NCI-H69 (cell line): ENCODE measurements around the gene DHX8.
"Not testable (repeated sequence)": the region's sequence is repeated elsewhere in the genome, so short reads cannot be mapped to it uniquely, and the experiment has no call there.

ENCODE experiments used
- DNase-seq: peaks from one replicate; lab custom pipeline; 2025; lab: John Stamatoyannopoulos, UW

Gene DHX8

DNA sequence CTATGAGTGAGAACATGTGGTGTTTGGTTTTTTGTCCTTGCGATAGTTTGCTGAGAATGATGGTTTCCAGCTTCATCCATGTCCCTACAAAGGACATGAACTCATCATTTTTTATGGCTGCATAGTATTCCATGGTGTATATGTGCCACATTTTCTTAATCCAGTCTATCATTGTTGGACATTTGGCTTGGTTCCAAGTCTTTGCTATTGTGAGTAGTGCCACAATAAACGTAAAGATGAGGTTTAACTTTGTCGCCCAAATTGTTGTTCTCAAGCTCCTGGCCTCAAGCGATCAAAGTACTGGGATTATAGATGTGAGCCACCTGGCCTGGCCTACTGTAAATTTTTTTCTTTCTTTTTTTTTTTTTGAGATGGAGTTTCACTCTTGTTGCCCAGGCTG lies 21.2 kb upstream of the DHX8 start:
- DNase-seq = not testable (repeated sequence)

DNA sequence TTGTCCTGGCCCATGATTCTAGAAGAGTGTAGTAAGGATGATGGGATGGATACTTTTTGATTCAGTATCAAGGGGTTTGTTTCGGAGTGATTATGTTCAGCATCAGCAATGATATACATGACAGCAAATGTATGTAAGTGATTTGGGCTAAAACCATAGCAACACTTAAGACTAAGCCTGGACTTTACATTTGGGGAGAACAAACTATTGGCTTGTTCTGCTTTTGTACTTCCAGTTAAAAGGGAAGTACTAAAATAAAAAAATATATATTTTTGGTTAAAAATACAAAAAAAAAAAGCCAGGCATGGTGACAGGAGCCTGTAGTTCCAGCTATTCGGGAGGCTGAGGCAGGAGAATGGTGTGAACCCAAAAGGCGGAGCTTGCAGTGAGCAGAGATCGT lies 20.5 kb upstream of the DHX8 start:
- DNase-seq = no peak

DNA sequence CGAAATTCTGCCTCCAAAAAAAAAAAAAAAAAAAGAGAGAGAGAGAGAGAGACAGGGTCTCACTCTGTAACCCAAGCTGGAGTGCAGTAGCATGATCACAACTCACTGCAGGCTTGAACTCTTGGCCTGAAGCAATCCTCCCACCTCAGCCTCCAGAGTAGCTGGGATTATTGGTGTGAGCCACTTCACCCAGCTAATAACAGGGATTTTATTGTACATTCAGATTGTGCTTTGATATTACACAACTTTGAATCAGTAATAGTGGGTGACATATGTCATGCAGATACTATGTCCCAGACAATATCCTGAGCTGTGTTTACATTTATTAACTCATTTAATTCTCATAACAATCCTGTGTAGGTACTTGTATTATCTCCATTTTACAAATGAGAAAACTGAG lies 19.7 kb upstream of the DHX8 start:
- no peak for DNase-seq

DNA sequence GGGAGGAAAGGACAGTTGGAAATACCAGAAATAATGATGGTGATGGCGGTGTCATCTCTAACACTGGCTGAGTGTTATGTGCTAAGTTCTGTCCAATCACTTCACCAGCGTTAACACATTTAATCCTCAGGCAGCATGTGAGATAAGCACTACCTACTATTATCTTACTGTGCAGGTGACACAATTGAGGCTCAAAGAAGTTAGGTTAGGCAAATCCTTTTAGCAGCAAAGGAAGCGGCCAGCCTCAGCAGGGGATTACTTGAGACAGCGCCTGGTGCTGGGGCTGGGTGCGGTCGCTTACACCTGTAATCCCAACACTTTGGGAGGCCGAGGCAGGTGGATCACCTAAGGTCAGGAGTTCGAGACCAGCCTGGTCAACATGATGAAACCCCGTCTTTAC lies 18.7 kb upstream of the DHX8 start:
- DNase-seq = peak; percentile 24

DNA sequence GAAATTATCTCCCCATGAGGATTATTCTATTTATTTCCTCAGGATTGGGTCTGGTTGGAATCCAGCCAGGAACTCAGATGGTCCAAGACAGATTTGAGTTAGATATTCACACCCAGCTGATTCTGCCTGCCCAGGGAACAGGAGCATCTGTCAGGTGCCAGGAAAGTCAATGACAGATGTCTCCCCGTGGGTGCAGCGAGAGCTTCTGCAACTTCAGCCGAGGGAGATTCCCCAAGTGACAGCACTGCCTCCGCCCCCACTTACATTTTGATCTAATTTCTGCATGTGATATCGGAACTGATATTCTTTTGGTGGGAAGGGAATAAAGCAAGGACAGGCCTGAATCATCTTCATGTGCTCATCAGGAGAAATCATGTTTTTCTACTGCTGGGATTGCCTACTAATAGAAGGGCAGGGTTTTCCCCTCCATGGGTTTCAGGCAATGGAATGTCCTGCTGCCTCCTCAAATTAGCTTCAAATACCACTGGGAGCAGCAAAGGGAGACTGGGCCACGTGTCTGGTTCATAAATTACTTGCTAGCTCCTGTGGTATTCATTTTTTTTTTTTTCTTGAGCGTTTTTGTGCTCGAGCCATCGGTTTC lies 15.7 kb upstream of the DHX8 start:
- DNase-seq = peak; percentile 90

DNA sequence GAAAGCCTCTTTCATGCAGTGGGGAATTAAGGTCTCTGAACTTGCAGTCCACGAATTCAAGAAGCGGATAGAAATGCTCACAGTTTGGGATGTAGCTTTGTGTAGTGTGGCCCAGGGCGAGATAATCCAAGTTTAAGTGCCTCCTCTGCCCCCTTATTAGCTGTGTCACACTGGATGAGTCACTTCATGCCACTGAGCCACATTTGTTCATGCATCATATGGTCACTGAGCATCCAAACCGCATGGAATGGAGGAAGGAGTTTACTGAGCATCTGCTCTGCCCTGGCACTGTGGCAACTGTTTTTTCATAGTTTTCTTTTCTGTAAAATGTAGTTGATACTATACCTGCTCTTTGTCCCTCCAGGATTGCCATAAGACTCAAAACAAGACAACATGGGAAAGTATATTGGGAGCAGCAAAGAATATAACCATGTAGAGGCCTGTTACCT lies 15.1 kb upstream of the DHX8 start:
- DNase-seq = peak; percentile 31

DNA sequence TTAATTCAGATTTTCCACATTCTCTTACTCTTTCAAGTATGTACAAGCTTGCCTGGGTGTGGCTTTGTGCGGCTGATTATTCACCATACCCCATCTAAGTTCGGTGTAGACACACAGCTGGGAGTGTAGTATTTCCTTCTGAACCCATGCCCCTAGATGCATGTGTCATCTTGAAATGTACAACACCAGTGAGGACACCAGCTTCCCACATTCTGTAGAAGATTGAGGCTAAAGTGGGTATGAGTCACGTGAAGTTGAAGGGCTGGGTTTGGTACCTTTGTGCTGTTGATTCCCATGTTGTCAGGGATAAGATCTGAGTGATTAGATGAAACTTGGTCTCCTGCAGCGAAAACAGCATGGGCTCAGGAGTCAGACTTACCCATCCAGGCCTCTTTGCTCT lies 14.6 kb upstream of the DHX8 start:
- peak; percentile 25 for DNase-seq

DNA sequence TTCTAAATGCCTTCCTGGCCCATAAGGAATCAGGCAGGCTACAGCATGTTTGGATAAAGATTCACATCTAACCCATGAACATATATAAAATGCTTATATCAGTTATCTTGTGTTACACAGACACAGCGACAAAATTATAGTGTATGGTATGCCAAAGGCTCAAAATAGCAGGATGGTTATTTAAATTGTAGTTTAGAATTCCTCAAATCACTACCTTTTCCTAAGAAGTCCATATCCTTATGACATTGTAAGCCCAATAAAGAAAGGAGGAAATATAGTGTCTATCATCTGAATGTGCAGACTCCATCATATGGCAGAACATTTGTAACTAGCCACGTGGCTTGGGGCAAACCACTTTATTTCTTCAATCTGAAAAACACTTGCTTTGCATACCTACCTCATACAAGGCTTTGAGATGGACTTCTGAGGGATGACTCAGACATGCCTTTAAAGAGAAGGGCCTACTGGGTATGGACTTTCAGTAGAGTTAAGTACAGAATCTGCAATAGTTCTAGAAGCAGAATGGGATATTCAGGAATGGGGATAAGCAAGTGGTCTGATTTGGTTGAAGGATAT lies 12.1 kb upstream of the DHX8 start:
- DNase-seq = peak; percentile 16

DNA sequence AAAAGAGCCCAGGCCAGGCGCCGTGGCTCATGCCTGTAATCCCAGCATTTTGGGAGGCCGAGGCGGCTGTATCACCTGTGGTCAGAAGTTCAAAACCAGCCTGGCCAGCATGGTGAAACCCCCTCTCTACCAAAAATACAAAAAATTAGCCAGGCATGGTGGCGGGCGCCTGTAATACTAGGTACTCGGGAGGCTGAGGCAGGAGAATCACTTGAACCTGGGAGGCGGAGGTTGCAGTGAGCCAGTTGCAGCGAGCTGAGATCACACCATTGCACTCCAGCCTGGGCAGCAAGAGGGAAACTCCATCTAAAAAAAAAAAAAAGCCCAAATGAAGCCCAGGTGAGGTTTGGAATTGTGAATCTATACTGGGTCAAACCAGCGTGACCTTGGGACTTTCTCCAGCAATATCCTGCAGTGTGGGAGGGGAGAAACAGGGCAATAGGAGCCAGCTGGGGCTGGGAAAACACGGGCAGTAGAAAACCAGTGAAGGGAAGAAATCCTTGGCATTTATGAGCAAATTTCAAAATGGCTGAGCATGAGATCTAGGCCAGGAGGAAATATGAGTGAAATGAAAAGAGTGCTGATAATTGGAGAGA lies 8.2 kb upstream of the DHX8 start:
- DNase-seq = peak; percentile 45

DNA sequence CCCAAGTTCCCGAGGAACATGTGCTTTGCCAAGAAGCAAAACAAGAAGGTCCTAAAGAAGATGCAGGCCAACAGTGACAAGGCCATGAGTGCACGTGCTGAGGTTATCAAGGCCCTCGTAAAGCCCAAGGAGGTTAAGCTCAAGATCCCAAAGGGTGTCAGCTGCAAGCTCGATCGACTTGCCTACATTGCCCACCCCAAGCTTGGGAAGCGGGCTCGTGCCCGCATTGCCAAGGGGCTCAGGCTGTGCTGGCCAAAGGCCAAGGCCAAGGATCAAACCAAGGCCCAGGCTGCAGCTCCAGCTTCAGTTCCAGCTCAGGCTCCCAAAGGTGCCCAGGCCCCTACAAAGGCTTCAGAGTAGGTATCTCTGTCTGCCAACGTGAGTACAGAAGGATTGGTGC lies 7.5 kb upstream of the DHX8 start:
- DNase-seq = not testable (repeated sequence)

DNA sequence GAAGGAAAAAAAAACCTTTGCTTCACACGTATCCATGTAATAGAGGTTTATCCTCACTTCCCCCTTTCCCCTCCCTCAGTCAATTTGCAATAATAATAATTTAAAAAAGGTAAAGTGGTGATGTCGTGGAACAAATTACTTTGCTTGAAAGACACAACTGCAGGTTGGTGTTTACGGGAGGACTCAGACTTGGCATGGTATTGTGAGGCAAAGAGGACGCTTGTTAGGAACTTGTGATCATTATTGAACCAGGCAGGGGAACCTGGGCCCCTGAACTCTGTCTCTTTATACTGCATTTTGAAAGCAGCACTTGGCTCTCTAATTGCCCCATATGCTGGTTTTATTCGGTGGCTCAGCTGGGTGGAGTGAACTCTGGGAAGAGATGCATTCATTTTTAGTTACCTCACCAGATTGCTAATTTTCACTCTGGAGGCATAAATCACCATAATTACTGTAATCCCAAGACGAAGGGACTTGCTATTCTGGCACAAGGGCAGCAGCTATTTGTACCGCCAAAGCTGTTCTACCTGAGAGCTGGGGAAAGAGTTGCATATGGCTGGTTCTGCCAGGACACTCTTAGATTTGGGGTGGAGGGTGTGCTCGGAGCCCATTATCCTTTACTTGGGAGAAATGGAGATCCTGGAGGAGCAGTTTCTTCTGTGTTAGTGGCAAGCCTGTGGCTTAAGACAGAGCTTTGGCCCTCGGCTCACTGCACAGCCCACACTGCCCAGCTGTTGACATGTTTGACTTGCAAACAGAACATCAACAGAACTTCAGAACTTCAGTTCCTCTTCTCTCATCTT lies 5.7 kb upstream of the DHX8 start:
- DNase-seq = peak; percentile 99

DNA sequence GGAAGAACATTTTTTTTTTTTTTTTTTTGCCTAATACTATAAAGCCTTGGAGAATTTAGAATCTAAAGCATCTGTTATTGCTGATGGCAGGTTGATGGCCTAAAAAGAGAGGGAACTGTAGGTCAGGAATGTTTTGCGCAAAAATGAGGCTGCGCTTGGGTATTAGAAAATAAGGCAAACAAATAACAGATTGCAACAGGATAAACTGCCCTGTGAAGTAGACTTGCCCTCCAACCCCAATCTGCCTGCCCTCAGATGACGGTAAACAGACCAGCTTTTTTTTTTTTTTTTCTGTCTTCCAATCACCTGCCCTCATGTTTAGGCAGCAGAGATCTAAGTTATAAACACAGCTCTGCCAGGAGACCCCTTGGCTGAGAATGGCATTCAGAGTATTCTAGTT lies 3.8 kb upstream of the DHX8 start:
- peak; percentile 83 for DNase-seq

DNA sequence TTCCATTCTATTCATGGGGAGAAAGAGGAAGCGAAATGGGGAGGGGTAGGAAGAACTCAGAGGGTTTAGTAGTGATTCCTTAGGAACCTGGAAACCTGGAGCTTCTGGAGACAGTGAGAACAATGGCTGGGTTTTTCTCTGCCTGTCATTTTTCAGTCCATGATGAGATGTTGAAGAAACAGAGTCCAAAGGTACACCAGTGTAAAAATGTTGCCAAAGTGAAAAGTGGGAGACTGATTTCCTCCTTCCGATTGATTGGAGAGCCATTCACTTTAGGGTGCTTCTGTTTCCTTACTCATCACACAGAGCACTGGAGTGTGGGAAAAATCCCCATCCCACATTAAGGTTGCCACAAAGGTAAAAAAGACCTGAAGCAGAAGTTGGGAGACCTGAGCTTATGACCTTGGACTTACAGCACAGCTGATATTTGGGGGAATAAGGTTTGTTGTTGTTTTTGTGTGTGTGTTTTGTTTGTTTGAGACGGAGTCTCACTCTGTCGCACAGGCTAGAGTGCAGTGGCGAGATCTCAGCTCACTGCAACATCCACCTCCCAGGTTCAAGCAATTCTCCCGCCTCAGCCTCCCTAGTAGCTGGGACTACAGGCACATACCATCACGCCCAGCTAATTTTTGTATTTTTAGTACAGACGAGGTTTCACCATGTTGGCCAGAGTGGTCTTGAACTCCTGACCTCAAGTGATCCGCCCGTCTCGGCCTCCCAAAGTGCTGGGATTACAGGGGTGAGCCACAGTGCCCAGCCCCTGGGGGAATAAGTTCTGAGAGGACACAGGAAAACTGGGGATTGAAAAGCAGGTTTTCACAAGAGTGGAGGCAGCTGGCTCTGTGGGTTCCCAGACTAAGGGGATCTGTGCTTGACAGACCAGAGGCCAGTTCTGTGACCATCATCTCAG lies 1.4 kb upstream of the DHX8 start:
- DNase-seq = peak; percentile 48

DNA sequence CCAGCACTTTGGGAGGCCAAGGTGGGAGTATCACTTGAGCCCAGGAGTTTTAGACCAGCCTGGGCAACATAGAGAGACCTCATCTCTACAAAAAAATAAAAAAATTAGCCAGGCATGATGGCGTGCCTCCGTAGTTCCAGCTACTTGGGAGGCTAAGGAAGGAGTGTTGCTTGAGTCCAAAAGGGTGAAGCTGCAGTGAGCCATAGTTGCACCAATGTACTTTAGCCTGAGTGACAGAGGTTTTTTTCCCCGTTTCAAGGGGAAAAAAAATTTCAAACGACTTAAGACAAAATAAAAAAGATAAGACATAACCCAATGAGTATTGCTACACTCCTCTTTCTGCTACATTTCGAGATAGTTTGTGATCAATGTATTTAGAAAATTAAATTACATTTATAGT lies 6.8 kb downstream of the DHX8 start:
- no peak for DNase-seq

DNA sequence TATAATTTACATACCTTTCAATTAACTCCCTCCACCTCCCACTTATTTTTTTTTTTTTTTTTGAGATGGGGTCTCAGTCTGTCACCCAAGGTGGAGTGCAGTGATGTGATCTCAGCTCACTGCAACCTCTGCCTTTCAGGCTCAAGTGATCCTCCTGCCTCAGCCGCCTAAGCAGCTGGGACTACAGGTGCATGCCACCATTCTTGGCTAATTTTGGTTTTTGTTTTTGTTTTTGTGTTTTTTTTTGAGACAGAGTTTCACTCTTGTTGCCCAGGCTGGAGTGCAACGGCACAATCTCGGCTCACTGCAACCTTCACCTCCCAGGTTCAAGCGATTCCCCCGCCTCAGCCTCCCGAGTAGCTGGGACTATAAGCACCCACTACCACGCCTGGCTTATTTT lies 25.7 kb downstream of the DHX8 start:
- not testable (repeated sequence) for DNase-seq

DNA sequence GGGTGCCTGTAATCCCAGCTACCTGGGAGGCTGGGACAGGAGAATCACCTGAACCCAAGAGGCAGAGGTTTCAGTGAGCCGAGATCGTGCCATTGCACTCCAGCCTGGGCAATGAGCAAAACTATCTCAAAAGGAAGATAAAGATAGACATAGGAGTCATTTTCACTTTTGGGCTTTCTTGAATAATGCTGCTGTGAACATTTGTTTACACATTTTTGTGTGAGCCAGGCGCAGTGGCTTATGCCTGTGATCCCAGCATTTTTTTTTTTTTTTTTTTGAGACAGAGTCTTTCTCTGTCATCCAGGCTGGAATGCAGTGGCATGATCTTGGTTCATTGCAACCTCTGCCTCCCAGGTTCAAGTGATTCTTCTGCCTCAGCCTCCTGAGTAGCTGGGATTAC lies 27.4 kb downstream of the DHX8 start:
- DNase-seq = not testable (repeated sequence)

DNA sequence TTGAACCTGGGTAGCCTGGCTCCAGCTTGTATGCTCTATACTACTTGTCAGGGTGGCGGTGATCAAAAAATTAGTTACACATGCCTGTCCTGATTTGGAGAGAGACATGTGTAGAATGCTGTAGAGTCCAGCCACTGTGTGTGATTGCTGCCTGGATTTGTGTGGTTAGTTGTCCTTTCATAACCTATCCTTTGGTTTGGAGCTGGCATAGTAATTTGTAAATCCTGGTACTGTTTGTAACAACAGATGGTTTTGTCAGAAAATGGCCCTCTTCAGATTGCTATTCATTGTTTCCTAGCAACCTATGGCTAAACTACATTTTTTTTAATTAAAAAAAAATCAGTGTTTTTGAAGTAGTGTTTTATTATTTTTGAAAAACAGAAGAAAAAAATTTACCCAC lies 31.9 kb downstream of the DHX8 start:
- DNase-seq = no peak

DNA sequence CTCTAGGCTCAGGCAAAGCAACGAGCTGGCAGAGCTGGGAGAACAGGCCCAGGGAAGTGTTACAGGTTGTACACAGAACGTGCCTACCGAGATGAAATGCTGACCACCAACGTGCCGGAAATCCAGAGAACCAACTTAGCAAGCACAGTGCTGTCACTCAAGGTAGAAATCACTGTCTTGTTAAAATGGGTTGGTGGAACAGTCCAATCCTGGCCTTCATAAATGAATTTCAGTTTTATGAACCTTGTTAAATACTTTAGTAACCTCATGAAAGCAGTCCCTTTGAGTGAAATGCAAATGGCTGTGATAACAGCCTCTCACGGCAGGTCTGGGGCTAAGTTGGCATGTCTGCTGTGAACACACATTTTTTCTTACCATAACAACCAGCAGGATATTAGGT lies 33.4 kb downstream of the DHX8 start:
- no peak for DNase-seq

DNA sequence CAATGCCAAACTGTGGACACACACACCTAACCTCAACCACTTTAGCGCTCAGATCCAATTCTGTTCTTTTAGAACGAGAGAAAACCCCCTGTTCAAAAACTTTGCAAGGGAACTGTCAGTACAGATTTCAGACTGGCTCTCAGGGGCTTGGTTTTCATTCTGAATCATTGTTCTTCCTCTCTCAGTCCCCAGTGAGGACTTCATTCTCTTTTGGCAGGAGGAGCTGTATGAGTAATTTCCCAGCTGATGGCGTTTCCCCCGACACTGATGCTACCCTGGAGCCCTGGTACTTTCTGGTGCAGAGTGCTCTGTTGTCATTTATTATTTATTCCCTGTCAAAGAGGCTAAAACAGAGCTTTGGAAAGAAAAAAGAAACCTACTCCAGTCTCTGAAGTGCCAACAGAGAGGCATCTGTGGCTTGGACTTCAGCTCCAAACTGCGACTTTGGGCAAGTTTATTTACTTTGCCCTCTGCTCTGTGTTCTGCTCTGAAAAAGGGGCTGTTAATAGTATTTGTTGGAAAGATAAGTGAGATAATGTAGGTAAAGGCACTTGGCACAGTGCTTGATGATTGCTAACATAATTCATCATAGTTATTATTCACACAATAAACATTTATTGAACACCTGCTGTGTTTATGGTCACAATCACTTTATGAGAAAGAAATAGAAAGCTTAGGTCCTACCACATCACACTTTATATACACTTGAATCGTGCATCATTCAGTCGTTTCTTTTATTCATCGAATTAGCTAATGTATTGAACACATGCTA lies 34.0 kb downstream of the DHX8 start:
- DNase-seq = no peak

DNA sequence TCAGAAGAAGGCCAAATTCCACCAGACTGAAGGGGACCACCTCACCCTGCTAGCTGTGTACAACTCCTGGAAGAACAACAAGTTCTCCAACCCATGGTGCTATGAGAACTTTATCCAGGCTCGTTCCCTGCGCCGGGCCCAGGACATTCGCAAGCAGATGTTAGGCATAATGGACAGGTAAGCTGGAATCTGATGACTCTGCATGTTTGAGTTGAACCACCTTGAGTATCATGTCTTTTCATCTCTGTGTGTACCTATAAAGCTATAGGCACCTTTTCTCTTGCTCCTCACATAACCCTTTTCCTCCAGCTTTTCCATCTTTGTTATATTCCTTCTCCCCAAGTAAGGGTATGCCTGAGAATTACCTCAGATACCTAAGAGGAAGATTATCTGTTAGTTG lies 37.6 kb downstream of the DHX8 start:
- no peak for DNase-seq

DNA sequence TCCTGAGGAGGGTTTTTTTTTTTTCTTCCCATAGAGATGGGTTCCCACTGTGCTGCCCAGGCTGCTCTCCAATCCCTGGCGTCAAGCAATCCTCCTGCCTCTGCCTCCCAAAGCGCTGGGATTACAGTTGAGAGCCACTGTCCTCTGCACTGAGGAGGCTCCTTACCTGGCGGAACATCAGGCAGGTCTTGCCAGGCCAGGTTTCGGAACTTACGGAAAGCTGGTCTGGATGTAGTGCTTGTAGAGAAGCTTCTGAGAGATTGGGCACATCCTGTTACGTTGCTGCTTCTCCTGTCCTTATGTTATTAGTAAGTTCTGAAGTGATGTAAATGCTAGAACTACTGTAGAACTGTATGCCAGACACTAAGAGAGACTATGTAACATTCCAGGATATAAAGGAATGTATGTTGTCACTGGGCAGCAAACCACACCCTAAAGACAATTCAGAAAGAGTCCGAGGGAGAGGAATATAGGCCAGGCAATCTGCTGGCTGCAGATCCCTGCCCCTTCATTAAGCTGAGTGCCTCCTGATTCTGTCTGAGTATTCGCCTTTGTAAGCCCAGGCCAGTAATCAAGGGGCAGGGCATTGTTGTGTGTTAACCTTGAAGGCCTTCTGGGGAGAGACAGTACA lies 41.3 kb downstream of the DHX8 start:
- no peak for DNase-seq
